Stimulated activated naive CD8-positive, alpha-beta T cell treated with anti-CD3 and anti-CD28 coated beads, Interleukin-15, Interleukin-2, amounts not matched to agents 100 U/mL and 50 U/mL, for 24 hours (primary cell): ENCODE results near the gene ZFHX3.
A peak's percentile ranks its signal among the peaks of the same experiment; 100 is the strongest.
"Not testable (repeated sequence)": the region's sequence is repeated elsewhere in the genome, so short reads cannot be mapped to it uniquely, and the experiment has no call there.

Experiments
- ATAC-seq: fragments of 150-1000 bp; cut with Tn5 transposase; one replicate; pipeline ENCODE4 v1.10.0; 2021
- DNase-seq: peaks from one replicate; pipeline ENCODE4 v3.0.0; 2021

Gene ZFHX3

GRCh38 chr16:72996291-72997062, 51.5 kb downstream of the ZFHX3 start:
- no peak for ATAC-seq

GRCh38 chr16:72995882-72996270, 52.1 kb downstream of the ZFHX3 start:
- not testable (repeated sequence) for DNase-seq, ATAC-seq

More at GRCh38 chr16:72996291-72997062, 51.5 kb downstream of the ZFHX3 start:
- no peak for DNase-seq

- DNase-seq (peak; percentile 31), ATAC-seq (no peak)
Measured at GRCh38 chr16:72995151-72995881, 52.6 kb downstream of the ZFHX3 start.

GRCh38 chr16:72992142-72992601, 55.8 kb downstream of the ZFHX3 start:
- DNase-seq = no peak
- no peak for ATAC-seq

GRCh38 chr16:72991644-72992043, 56.3 kb downstream of the ZFHX3 start:
- ATAC-seq (no peak), DNase-seq (no peak)

- ATAC-seq (no peak), DNase-seq (no peak)
Measured at GRCh38 chr16:72991211-72991610, 56.7 kb downstream of the ZFHX3 start.

GRCh38 chr16:72990571-72990970, 57.4 kb downstream of the ZFHX3 start:
- DNase-seq (no peak), ATAC-seq (no peak)

GRCh38 chr16:72989579-72990551, 58.1 kb downstream of the ZFHX3 start:
- ATAC-seq = peak; percentile 36
- DNase-seq = no peak

GRCh38 chr16:72989203-72989578, 58.7 kb downstream of the ZFHX3 start:
- not testable (repeated sequence) for DNase-seq, ATAC-seq

- ATAC-seq (no peak), DNase-seq (no peak)
Measured at GRCh38 chr16:72988569-72988968, 59.4 kb downstream of the ZFHX3 start.

GRCh38 chr16:72987480-72987901, 60.4 kb downstream of the ZFHX3 start:
- ATAC-seq = no peak
- DNase-seq = no peak

GRCh38 chr16:72985995-72986394, 61.9 kb downstream of the ZFHX3 start:
- ATAC-seq = no peak

GRCh38 chr16:72985148-72985941, 62.6 kb downstream of the ZFHX3 start:
- no peak for DNase-seq
- ATAC-seq = no peak

More at GRCh38 chr16:72985995-72986394, 61.9 kb downstream of the ZFHX3 start:
- no peak for DNase-seq

GRCh38 chr16:72983728-72984350, 64.1 kb downstream of the ZFHX3 start:
- ATAC-seq (no peak), DNase-seq (no peak)

- no peak for DNase-seq
- ATAC-seq = no peak
Measured at GRCh38 chr16:72983241-72983640, 64.7 kb downstream of the ZFHX3 start.

- DNase-seq = no peak
- no peak for ATAC-seq
Measured at GRCh38 chr16:72979974-72980373, 68.0 kb downstream of the ZFHX3 start.

GRCh38 chr16:72978212-72978611, 69.7 kb downstream of the ZFHX3 start:
- no peak for DNase-seq
- no peak for ATAC-seq

- no peak for DNase-seq
- ATAC-seq = no peak
Measured at GRCh38 chr16:72977127-72977526, 70.8 kb downstream of the ZFHX3 start.

GRCh38 chr16:72976438-72977064, 71.4 kb downstream of the ZFHX3 start:
- ATAC-seq = no peak
- DNase-seq = no peak

- DNase-seq (no peak), ATAC-seq (no peak)
Measured at GRCh38 chr16:72975809-72976437, 72.0 kb downstream of the ZFHX3 start.
